HL-60 (cell line): ENCODE results near the gene SANBR.

Experiments used
- POLR2AphosphoS5 ChIP-seq: IDR thresholded peaks from 2 replicates; pipeline ENCODE4 v1.6.1; 2012; ENCODE audit warnings: low read depth
- TF ChIP-seq, protein P1 (sequence below): IDR thresholded peaks from one replicate; pipeline ENCODE4 v1.5.1; 2011; ENCODE audit warnings: low read length, control low read depth, inconsistent platforms; ENCODE audit not compliant: insufficient read depth

DNA sequence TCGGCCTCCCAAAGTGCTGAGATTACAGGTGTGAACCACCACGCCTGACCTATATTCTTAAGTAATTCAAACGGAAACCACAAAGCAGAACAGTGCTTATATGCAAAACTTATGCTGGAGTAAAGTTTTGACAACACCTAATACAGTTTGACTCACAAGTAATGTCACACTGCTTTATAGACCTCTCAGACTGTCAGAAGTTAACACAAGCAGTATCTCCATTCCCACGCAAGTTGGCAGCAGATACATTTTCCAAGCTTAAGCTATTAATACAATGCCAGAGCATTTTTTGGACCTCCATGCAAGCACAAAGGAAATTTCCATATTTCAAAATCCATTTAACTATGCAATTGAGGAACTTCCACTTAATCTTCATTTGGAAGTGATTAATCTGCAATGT is 21.0 kb upstream of the SANBR start:
- TF ChIP-seq, protein P1, sequence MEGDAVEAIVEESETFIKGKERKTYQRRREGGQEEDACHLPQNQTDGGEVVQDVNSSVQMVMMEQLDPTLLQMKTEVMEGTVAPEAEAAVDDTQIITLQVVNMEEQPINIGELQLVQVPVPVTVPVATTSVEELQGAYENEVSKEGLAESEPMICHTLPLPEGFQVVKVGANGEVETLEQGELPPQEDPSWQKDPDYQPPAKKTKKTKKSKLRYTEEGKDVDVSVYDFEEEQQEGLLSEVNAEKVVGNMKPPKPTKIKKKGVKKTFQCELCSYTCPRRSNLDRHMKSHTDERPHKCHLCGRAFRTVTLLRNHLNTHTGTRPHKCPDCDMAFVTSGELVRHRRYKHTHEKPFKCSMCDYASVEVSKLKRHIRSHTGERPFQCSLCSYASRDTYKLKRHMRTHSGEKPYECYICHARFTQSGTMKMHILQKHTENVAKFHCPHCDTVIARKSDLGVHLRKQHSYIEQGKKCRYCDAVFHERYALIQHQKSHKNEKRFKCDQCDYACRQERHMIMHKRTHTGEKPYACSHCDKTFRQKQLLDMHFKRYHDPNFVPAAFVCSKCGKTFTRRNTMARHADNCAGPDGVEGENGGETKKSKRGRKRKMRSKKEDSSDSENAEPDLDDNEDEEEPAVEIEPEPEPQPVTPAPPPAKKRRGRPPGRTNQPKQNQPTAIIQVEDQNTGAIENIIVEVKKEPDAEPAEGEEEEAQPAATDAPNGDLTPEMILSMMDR = no peak
- TF ChIP-seq POLR2AphosphoS5 = no peak
